H1 (cell line): ENCODE data around the gene EXTL2. TPM values are rescaled to one million over a fixed set of nuclear protein-coding genes. Genes with fewer than 3 reads are reported as not detected.

Experiments
- CBX8 ChIP-seq: fragments of 300-800, 300-1000 bp; sonication (generic); IDR thresholded peaks from 2 replicates; pipeline ENCODE4 v1.7.1; 2016; ENCODE audit warnings: low read depth, low read length, borderline replicate concordance
- CEBPB ChIP-seq: IDR thresholded peaks from 2 replicates; pipeline ENCODE4 v1.6.1; 2012; ENCODE audit warnings: low read depth, low read length
- CTBP2 ChIP-seq: IDR thresholded peaks from 2 replicates; pipeline ENCODE4 v1.7.0; 2011; ENCODE audit warnings: borderline replicate concordance, mild to moderate bottlenecking, moderate library complexity, mixed read lengths, low read length; ENCODE audit not compliant: insufficient read depth, insufficient read length
- GABPA ChIP-seq: IDR thresholded peaks from 2 replicates; pipeline ENCODE4 v1.6.1; 2011; ENCODE audit warnings: mild to moderate bottlenecking, low read length, moderate library complexity, borderline replicate concordance; ENCODE audit not compliant: insufficient read depth
- KDM1A ChIP-seq: fragments of 200-600, 300-600 bp; sonication (generic); IDR thresholded peaks from 2 replicates; pipeline ENCODE4 v1.7.1; 2016; ENCODE audit warnings: mild to moderate bottlenecking, low read length, borderline replicate concordance
- RNF2 ChIP-seq: fragments of 200-900, 300-1000 bp; sonication (generic); IDR thresholded peaks from 2 replicates; pipeline ENCODE4 v1.7.1; 2016; ENCODE audit warnings: borderline replicate concordance, low read depth, mild to moderate bottlenecking, antibody characterized with exemption, low read length; ENCODE audit not compliant: poor library complexity, severe bottlenecking; ENCODE audit errors: missing control alignments
- SAP30 ChIP-seq: fragments of 300-600 bp; sonication (generic); IDR thresholded peaks from 2 replicates; pipeline ENCODE4 v1.7.1; 2012; ENCODE audit warnings: low read length, moderate library complexity, mild to moderate bottlenecking, inconsistent platforms; ENCODE audit not compliant: insufficient read depth, insufficient replicate concordance
- SIX5 ChIP-seq: IDR thresholded peaks from 2 replicates; pipeline ENCODE4 v1.6.1; 2011; ENCODE audit warnings: mild to moderate bottlenecking, low read depth, low read length
- SP2 ChIP-seq: IDR thresholded peaks from 2 replicates; pipeline ENCODE4 v1.6.1; 2012; ENCODE audit warnings: mild to moderate bottlenecking, low read length, inconsistent platforms
- polyA plus RNA-seq, 7 experiments: library from polyadenylated mRNA; depleted of rRNA in 3 of 7; stranded (reverse) in 5 of 7; unstranded in 2 of 7; fragments of >200 nt in 5 of 7; fragments of 200-250 nt in 2 of 7; gene quantifications; 1 replicate in 5 of 7; 2 replicates in 1 of 7; 4 replicates in 1 of 7; pipeline versions ENCODE4 v1.2.1 to v1.2.3, GENCODE V29; 2011 to 2013; ENCODE audit warnings: missing spikeins in 2 of 7, mixed read lengths in 2 of 7
- total RNA-seq: library from RNA; stranded (reverse); fragmentation: NEBNext Ultra II Directional; extraction: Animal tissue kit (Norgen Biotek cat#: 25700); gene quantifications from 2 replicates; pipeline ENCODE4 v1.2.1, GENCODE V29; 2021
- TF ChIP-seq, protein P1 (sequence below): IDR thresholded peaks from 2 replicates; pipeline ENCODE4 v1.6.1; 2011; ENCODE audit warnings: low read depth, mild to moderate bottlenecking, low read length; ENCODE audit not compliant: insufficient read depth
- TF ChIP-seq, protein P2 (sequence below): IDR thresholded peaks from 2 replicates; pipeline ENCODE4 v1.6.1; 2012; ENCODE audit warnings: inconsistent platforms
- TF ChIP-seq, protein P3 (sequence below): IDR thresholded peaks from 2 replicates; pipeline ENCODE4 v1.6.1; 2011; ENCODE audit warnings: low read length, improper control_type of control experiment

EXTL2 gene
- total and polyA plus RNA-seq, 2 of the 8 experiments (the other 6 are each of a cell fraction or from before 2014, with no cell fraction given): 27.1 to 54.7 TPM

DNA sequence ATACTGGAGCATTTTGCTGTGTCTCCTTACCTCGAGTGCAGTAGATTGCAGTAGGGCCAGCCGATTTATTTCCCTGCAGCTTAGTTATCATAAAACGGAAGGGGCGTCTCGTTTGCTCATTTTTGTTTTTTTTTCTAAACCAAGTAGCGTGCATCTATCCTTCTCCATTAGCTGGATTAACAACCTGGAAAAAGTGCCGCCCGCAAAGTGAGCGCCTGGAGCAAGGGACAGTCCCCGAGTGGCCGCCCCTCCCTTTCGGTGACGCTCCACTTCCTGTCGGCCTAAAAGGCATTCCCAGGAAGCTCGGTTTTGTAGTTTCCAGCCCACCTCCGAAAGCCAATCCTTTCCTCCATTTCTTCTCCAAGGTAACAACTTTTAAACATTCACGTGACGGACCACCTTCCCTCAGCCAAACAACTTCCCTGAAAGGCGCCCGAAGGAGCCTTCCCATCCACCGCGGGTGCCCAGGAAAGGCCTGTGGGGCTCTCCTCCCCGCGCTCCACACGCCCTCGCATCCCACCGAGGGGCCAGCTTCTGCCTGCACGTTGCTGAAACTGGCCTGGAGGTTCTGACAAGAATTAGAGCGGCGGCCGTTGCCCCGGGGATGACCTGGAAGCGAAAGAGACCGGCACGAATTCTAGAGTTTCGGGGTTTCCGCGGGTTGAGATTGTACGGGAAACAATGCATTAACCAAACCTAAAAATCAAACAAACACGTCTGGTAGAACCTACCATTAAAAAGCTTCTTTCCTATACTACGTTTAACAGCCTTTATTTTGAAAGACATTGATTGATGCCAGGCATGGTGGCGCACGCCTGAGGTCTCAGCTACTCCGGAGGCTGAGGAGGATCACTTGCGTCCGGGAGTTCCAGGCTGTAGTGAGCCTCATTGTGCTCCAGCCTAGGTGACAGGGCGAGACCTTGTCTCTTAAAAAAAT lies at the start of gene EXTL2 (continued):
- TF ChIP-seq KDM1A (no peak), RNF2 (no peak), GABPA (no peak; the same call in 1 of the 2 replicates), CEBPB (no peak), SIX5 (peak; percentile 24; the same call in 1 of the 2 replicates), SAP30 (peak; percentile 31), SP2 (no peak), CTBP2 (no peak), CBX8 (no peak)
- TF ChIP-seq, protein P1, sequence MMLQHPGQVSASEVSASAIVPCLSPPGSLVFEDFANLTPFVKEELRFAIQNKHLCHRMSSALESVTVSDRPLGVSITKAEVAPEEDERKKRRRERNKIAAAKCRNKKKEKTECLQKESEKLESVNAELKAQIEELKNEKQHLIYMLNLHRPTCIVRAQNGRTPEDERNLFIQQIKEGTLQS: no peak
- TF ChIP-seq, protein P2, sequence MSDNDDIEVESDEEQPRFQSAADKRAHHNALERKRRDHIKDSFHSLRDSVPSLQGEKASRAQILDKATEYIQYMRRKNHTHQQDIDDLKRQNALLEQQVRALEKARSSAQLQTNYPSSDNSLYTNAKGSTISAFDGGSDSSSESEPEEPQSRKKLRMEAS: peak; percentile 44; the same call in 1 of the 2 replicates
- TF ChIP-seq, protein P3, sequence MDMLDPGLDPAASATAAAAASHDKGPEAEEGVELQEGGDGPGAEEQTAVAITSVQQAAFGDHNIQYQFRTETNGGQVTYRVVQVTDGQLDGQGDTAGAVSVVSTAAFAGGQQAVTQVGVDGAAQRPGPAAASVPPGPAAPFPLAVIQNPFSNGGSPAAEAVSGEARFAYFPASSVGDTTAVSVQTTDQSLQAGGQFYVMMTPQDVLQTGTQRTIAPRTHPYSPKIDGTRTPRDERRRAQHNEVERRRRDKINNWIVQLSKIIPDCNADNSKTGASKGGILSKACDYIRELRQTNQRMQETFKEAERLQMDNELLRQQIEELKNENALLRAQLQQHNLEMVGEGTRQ: peak; percentile 46
